HepG2 (cell line): ENCODE data around the gene GOLGA6C. TPM values are rescaled to one million over a fixed set of nuclear protein-coding genes. Genes with fewer than 3 reads are reported as not detected.

Experiments used
- ATAC-seq: fragments of 200-7000 bp; cut with Tn5 transposase; 3 replicates; pipeline ENCODE4 v1.9.1; 2020; ENCODE audit warnings: mild to moderate bottlenecking, moderate library complexity
- BruUV-seq: library from RNA; stranded (reverse); fragments of 400-500 nt; replicated peaks from 2 replicates; lab custom pipeline; 2021; lab: Mats Ljungman, UMichigan
- CTCF ChIA-PET: fragments of 300-600 bp; formaldehyde crosslinking; extraction: SDS; loops from one replicate; lab custom pipeline; 2021; ENCODE audit warnings: low total read pairs, inconsistent platforms, low intra/inter-chr PET ratio; lab: Yijun Ruan, JAX
- POLR2A ChIA-PET: fragments of 350-600 bp; sonication (Branson Sonifier 250); formaldehyde crosslinking; loops from one replicate; lab custom pipeline; 2020; ENCODE audit warnings: antibody characterized with exemption, inconsistent platforms; lab: Yijun Ruan, JAX
- DNase-seq: peaks from one replicate; pipeline ENCODE4 v3.0.0-alpha.2; 2015; ENCODE audit warnings: low spot score
- FAIRE-seq: peaks from 3 replicates; lab custom pipeline; 2011; peaks lifted over from hg19 to GRCh38; lab: Jason Lieb, UNC
- H2AFZ ChIP-seq: one replicate; pipeline ENCODE4 v1.6.1; 2011; ENCODE audit warnings: low read length, inconsistent platforms
- H3K27ac ChIP-seq: fragments of 300-600 bp; 3 replicates; pipeline ENCODE4 v1.8.0; 2011; ENCODE audit warnings: mixed run types, mild to moderate bottlenecking, mixed read lengths, low read length, inconsistent platforms; ENCODE audit not compliant: insufficient read depth; ENCODE audit errors: extremely low read length
- H3K27me3 ChIP-seq, 2 experiments: fragments of 200-600 bp in 1 of 2; 2 replicates in 1 of 2; 3 replicates in 1 of 2; pipeline versions ENCODE4 v1.6.0 to v1.8.0; 2011; ENCODE audit warnings: low read length in 2 of 2, mild to moderate bottlenecking in 2 of 2, moderate library complexity in 2 of 2, inconsistent platforms in 1 of 2; ENCODE audit not compliant: insufficient read depth in 2 of 2, control insufficient read depth in 1 of 2
- H3K36me3 ChIP-seq, 2 experiments: fragments of 200-600 bp in 1 of 2; replicated peaks in 1 of 2; 2 replicates in 1 of 2; 3 replicates in 1 of 2; pipeline versions ENCODE4 v1.5.1 to v1.8.0; 2011; ENCODE audit warnings: low read length in 2 of 2, inconsistent platforms in 1 of 2; ENCODE audit not compliant: insufficient read depth in 2 of 2, control insufficient read depth in 1 of 2
- H3K4me1 ChIP-seq: 2 replicates; pipeline ENCODE4 v1.5.1; 2012; ENCODE audit warnings: low read length, inconsistent platforms; ENCODE audit not compliant: insufficient read depth
- H3K4me2 ChIP-seq: 2 replicates; pipeline ENCODE4 v1.6.0; 2011; ENCODE audit warnings: low read depth, low read length, inconsistent platforms
- H3K4me3 ChIP-seq, 3 experiments: fragments of 200-600 bp in 1 of 3; sonication (generic), shearing (Covaris generic) in 1 of 3; replicated peaks in 1 of 3; 2 replicates each; pipeline ENCODE4 v1.5.1; 2011 to 2016; ENCODE audit warnings: low read length in 3 of 3, inconsistent platforms in 2 of 3, low read depth in 2 of 3, mild to moderate bottlenecking in 2 of 3, control low read depth in 1 of 3, mixed read lengths in 1 of 3; ENCODE audit not compliant: insufficient read depth in 1 of 3
- H3K79me2 ChIP-seq: one replicate; pipeline ENCODE4 v1.6.1; 2011; ENCODE audit warnings: low read length, inconsistent platforms; ENCODE audit not compliant: insufficient read depth
- H3K9ac ChIP-seq: 2 replicates; pipeline ENCODE4 v1.6.0; 2011; ENCODE audit warnings: mild to moderate bottlenecking, low read depth, low read length, inconsistent platforms; ENCODE audit not compliant: insufficient read depth
- H3K9me3 ChIP-seq: 2 replicates; pipeline ENCODE4 v1.5.1; 2012; ENCODE audit warnings: mild to moderate bottlenecking, low read length
- H4K20me1 ChIP-seq: 2 replicates; pipeline ENCODE4 v1.6.0; 2011; ENCODE audit warnings: inconsistent platforms, mild to moderate bottlenecking, low read length, moderate library complexity; ENCODE audit not compliant: insufficient read depth
- CHCHD3 ChIP-seq: sonication (generic); formaldehyde crosslinking; IDR thresholded peaks from 2 replicates; pipeline ENCODE4 v1.8.0; 2022; ENCODE audit warnings: mild to moderate bottlenecking, missing genetic modification reagents, moderate library complexity
- CREBL2 ChIP-seq: sonication (generic); formaldehyde crosslinking; IDR thresholded peaks from 2 replicates; pipeline ENCODE4 v1.8.1; 2023; ENCODE audit warnings: missing genetic modification reagents, mild to moderate bottlenecking, borderline replicate concordance
- HMGA1 ChIP-seq: sonication (generic); formaldehyde crosslinking; conservative IDR thresholded peaks from 2 replicates; pipeline ENCODE4 v1.4.0; 2020; ENCODE audit warnings: missing genetic modification reagents
- KLF11 ChIP-seq: IDR thresholded peaks from 2 replicates; pipeline ENCODE4 v1.6.1; 2016; ENCODE audit warnings: missing compliant biosample characterization
- MAFG ChIP-seq: sonication (generic); formaldehyde crosslinking; IDR thresholded peaks from 2 replicates; pipeline ENCODE4 v1.5.1; 2020; ENCODE audit warnings: mild to moderate bottlenecking, missing genetic modification reagents
- MTERF4 ChIP-seq: sonication (generic); formaldehyde crosslinking; IDR thresholded peaks from 2 replicates; pipeline ENCODE4 v1.8.0; 2023; ENCODE audit warnings: mild to moderate bottlenecking, missing genetic modification reagents
- PATZ1 ChIP-seq: sonication (generic); formaldehyde crosslinking; IDR thresholded peaks from 2 replicates; pipeline ENCODE4 v1.4.0; 2020; ENCODE audit warnings: missing genetic modification reagents
- POLR2G ChIP-seq: fragments of 200-400 bp; formaldehyde crosslinking; IDR thresholded peaks from 2 replicates; pipeline ENCODE4 v1.6.1; 2018; ENCODE audit warnings: mild to moderate bottlenecking, low read depth, low read length, moderate library complexity
- RFX3 ChIP-seq: IDR thresholded peaks from 2 replicates; pipeline ENCODE4 v1.6.1; 2016; ENCODE audit warnings: missing biosample characterization, missing genetic modification reagents
- SAP130 ChIP-seq: IDR thresholded peaks from 2 replicates; pipeline ENCODE4 v1.6.1; 2016; ENCODE audit warnings: low read depth
- SATB2 ChIP-seq: sonication (generic); formaldehyde crosslinking; IDR thresholded peaks from 2 replicates; pipeline ENCODE4 v1.5.0; 2020; ENCODE audit warnings: missing genetic modification reagents
- SOX6 ChIP-seq, 2 experiments: fragments of 450-650 bp in 1 of 2; sonication (generic) in 1 of 2; formaldehyde crosslinking in 1 of 2; IDR thresholded peaks; 2 replicates each; pipeline versions ENCODE4 v1.4.0 to v1.6.1; 2017 to 2020; ENCODE audit warnings: antibody characterized with exemption in 1 of 2, mild to moderate bottlenecking in 1 of 2, missing genetic modification reagents in 1 of 2
- TIGD3 ChIP-seq: sonication (generic); formaldehyde crosslinking; IDR thresholded peaks from 2 replicates; pipeline ENCODE4 v1.5.1; 2020; ENCODE audit warnings: mild to moderate bottlenecking, missing genetic modification reagents, borderline replicate concordance
- ZNF296 ChIP-seq: sonication (generic); formaldehyde crosslinking; conservative IDR thresholded peaks from 2 replicates; pipeline ENCODE4 v1.5.0; 2020; ENCODE audit warnings: mild to moderate bottlenecking, missing genetic modification reagents
- ZNF501 ChIP-seq: sonication (generic); formaldehyde crosslinking; IDR thresholded peaks from 2 replicates; pipeline ENCODE4 v1.5.1; 2020; ENCODE audit warnings: mild to moderate bottlenecking, moderate library complexity, missing genetic modification reagents
- ZNF652 ChIP-seq: IDR thresholded peaks from 2 replicates; pipeline ENCODE4 v1.6.1; 2016; ENCODE audit warnings: low read depth, borderline replicate concordance
- ZNF850 ChIP-seq: sonication (generic); formaldehyde crosslinking; conservative IDR thresholded peaks from 2 replicates; pipeline ENCODE4 v1.9.0; 2021; ENCODE audit warnings: mild to moderate bottlenecking, missing genetic modification reagents
- in situ Hi-C: cut with HindIII; loops from 2 replicates; pipeline ENCODE4 v1.10.0; 2017; ENCODE audit warnings: low pct_unique_long_range_greater_than_20kb; ENCODE audit not compliant: extremely low pct_ligation_motif_present
- intact Hi-C: fragments of 100-400 bp; cut with micrococcal nuclease; formaldehyde crosslinking; loops from one replicate; pipeline ENCODE4 v1.10.0; 2022; ENCODE audit not compliant: unreplicated experiment
- polyA plus RNA-seq, 8 experiments: library from polyadenylated mRNA; depleted of rRNA in 3 of 8; stranded (reverse) in 7 of 8; unstranded in 1 of 8; fragments of >200 nt; fragmentation: Illumina TruSeq in 4 of 8; extraction: Trizol in 4 of 8; gene quantifications; 2 replicates each; pipeline versions ENCODE4 v1.2.1 to v1.2.3, GENCODE V29; 2011 to 2016; ENCODE audit warnings: low read depth in 4 of 8, missing spikeins in 1 of 8, mixed read lengths in 1 of 8; ENCODE audit not compliant: insufficient read depth in 1 of 8
- total RNA-seq, 5 experiments: library from RNA; depleted of rRNA; stranded (reverse); fragments of >200 nt; fragmentation: Illumina TruSeq; extraction: Trizol; gene quantifications; 2 replicates each; pipeline ENCODE4 v1.2.3, GENCODE V29; 2016; ENCODE audit warnings: low read depth in 1 of 5

Gene GOLGA6C
- total and polyA plus RNA-seq, 2 of the 13 experiments (the other 11 are each of a cell fraction or from before 2014, with no cell fraction given) = not detected

- Histone ChIP-seq H3K36me3 (no peaks in the 10 kb centered on the region), H3K27me3 (peaks cover 0 to 18% of the 10 kb centered on the region in 2 experiments; a peak in 3 of 5 replicates), H3K4me1 (peaks cover 25% of the 10 kb centered on the region), H3K9ac (no peak overlapping the region), H2AFZ (no peak overlapping the region), H3K9me3 (no peaks in the 10 kb centered on the region), H3K27ac (no peak overlapping the region), H3K4me3 (no peak overlapping the region), H4K20me1 (no peaks in the 10 kb centered on the region), H3K4me2 (peak overlapping the region; percentile 23; the same call in 1 of the 2 replicates), H3K79me2 (no peaks in the 10 kb centered on the region)
- CTCF ChIA-PET = no interaction called here
- intact Hi-C loops (loop anchor here (10.0 kb wide), 1 partner anchor 275 kb away; no protein-coding TSS in a partner anchor), in situ Hi-C loops (no loop called here)
- DNase-seq (peak; percentile 30), FAIRE-seq (peak; percentile 32), ATAC-seq (peak; percentile 35; the same call in 2 of the 3 replicates)
- no TSS peak for BruUV-seq
- POLR2A ChIA-PET = no interaction called here
- TF ChIP-seq CREBL2 = no peak
- TF ChIP-seq ZNF296 (CRISPR knock-in tag) = no peak
- TF ChIP-seq ZNF501 (CRISPR knock-in tag) = no peak
- TF ChIP-seq MAFG (CRISPR knock-in tag) = no peak
- no peak for TF ChIP-seq SAP130 (CRISPR knock-in tag)
- no peak for TF ChIP-seq ZNF652 (CRISPR knock-in tag)
- TF ChIP-seq PATZ1 (CRISPR knock-in tag) = no peak
- TF ChIP-seq SATB2 = no peak
- no peak for TF ChIP-seq MTERF4 (CRISPR knock-in tag)
- no peak for TF ChIP-seq POLR2G
- no peak for TF ChIP-seq TIGD3 (CRISPR knock-in tag)
- TF ChIP-seq HMGA1 (CRISPR knock-in tag) = no peak
- TF ChIP-seq CHCHD3 (CRISPR knock-in tag) = no peak
- no peak for TF ChIP-seq RFX3
- TF ChIP-seq ZNF850 (CRISPR knock-in tag) = no peak
- TF ChIP-seq SOX6 (IDR thresholded peaks at IDR 0.05) = no peak
- TF ChIP-seq SOX6 (CRISPR knock-in tag; IDR thresholded peaks at IDR 0.05) = peak; percentile 25; the same call in 1 of the 2 replicates
- no peak for TF ChIP-seq KLF11
These were observed 51.6 kb downstream of the GOLGA6C start for GRCh38 chr15:75309711-75310110.
